GM12878 (cell line): Measurements from ENCODE around the gene LASP1. TPM values are rescaled to one million over a fixed set of nuclear protein-coding genes. Genes with fewer than 3 reads are reported as not detected.

Experiments
- ATAC-seq: fragments of 200-7000 bp; cut with Tn5 transposase; 3 replicates; pipeline ENCODE4 v1.9.1; 2020; ENCODE audit warnings: mild to moderate bottlenecking, moderate library complexity
- BruUV-seq: library from RNA; stranded (reverse); fragments of 400-500 nt; replicated peaks from 2 replicates; lab custom pipeline; 2021; lab: Mats Ljungman, UMichigan
- CTCF ChIA-PET: fragments of 300-600 bp; sonication (Branson Sonifier 250); formaldehyde crosslinking; extraction: SDS; loops from one replicate; lab custom pipeline; 2021; ENCODE audit warnings: inconsistent platforms; lab: Yijun Ruan, JAX
- POLR2A ChIA-PET: fragments of 350-600 bp; formaldehyde crosslinking; extraction: SDS; loops from one replicate; lab custom pipeline; 2021; ENCODE audit warnings: inconsistent platforms; lab: Charles Lee
- RAD21 ChIA-PET: fragments of 300-600 bp; sonication (Branson Sonifier 250); formaldehyde crosslinking; loops from one replicate; lab custom pipeline; 2023; ENCODE audit warnings: antibody characterized with exemption; ENCODE audit not compliant: unreplicated experiment; lab: Charles Lee
- SMC1A ChIA-PET: fragments of 300-600 bp; sonication (Branson Sonifier 250); formaldehyde crosslinking; loops from one replicate; lab custom pipeline; 2023; ENCODE audit not compliant: unreplicated experiment, uncharacterized antibody; lab: Charles Lee
- DNase-seq: peaks from one replicate; pipeline ENCODE4 v3.0.0-alpha.2; 2011; ENCODE audit warnings: low read depth, low spot score
- FAIRE-seq: peaks from 3 replicates; lab custom pipeline; 2011; peaks lifted over from hg19 to GRCh38; lab: Jason Lieb, UNC
- H2AFZ ChIP-seq: 2 replicates; pipeline ENCODE4 v1.6.0; 2011; ENCODE audit warnings: low read depth, low read length, control low read depth; ENCODE audit not compliant: control insufficient read depth
- H3K27ac ChIP-seq: 2 replicates; pipeline ENCODE4 v1.5.1; 2011; ENCODE audit warnings: control low read depth; ENCODE audit not compliant: control insufficient read depth, insufficient read depth
- H3K27me3 ChIP-seq, 2 experiments: replicated peaks in 1 of 2; 2 replicates each; pipeline versions ENCODE4 v1.6.0 to v1.6.1; 2011; ENCODE audit warnings: low read length in 1 of 2; ENCODE audit not compliant: control insufficient read depth in 2 of 2, insufficient read depth in 2 of 2
- H3K36me3 ChIP-seq, 2 experiments: 2 replicates each; pipeline ENCODE4 v1.5.1; 2011; ENCODE audit warnings: low read length in 1 of 2; ENCODE audit not compliant: control insufficient read depth in 2 of 2, insufficient read depth in 2 of 2
- H3K4me1 ChIP-seq: 2 replicates; pipeline ENCODE4 v1.6.1; 2011; ENCODE audit warnings: mild to moderate bottlenecking, low read length, moderate library complexity, mixed read lengths; ENCODE audit not compliant: control insufficient read depth, insufficient read depth
- H3K4me2 ChIP-seq: 2 replicates; pipeline ENCODE4 v1.6.0; 2011; ENCODE audit warnings: control low read depth; ENCODE audit not compliant: control insufficient read depth, insufficient read depth
- H3K4me3 ChIP-seq: fragments of 200-600 bp; sonication (generic); 2 replicates; pipeline ENCODE4 v1.5.1; 2016
- H3K79me2 ChIP-seq: 2 replicates; pipeline ENCODE4 v1.6.0; 2011; ENCODE audit warnings: low read length; ENCODE audit not compliant: control insufficient read depth, insufficient read depth
- H3K9ac ChIP-seq: 2 replicates; pipeline ENCODE4 v1.8.0; 2011; ENCODE audit warnings: low read length, control low read depth, mixed read lengths; ENCODE audit not compliant: control insufficient read depth, insufficient read depth
- H3K9me3 ChIP-seq: replicated peaks from 3 replicates; pipeline ENCODE4 v1.5.1; 2011; ENCODE audit warnings: mild to moderate bottlenecking, low read length; ENCODE audit not compliant: control insufficient read depth, insufficient read depth
- H4K20me1 ChIP-seq: 2 replicates; pipeline ENCODE4 v1.6.0; 2011; ENCODE audit not compliant: control insufficient read depth, insufficient read depth
- BRCA1 ChIP-seq: IDR thresholded peaks from 2 replicates; pipeline ENCODE4 v1.6.1; 2011; ENCODE audit warnings: low read depth, low read length, improper control_type of control experiment
- CBX5 ChIP-seq: sonication (generic); IDR thresholded peaks from 2 replicates; pipeline ENCODE4 v1.6.1; 2016; ENCODE audit warnings: low read depth, moderate library complexity, mild to moderate bottlenecking, inconsistent platforms
- EP300 ChIP-seq, 2 experiments: fragments of 150-350 bp in 1 of 2; IDR thresholded peaks; 2 replicates each; pipeline ENCODE4 v1.6.1; 2011 to 2012; ENCODE audit warnings: low read depth in 2 of 2, low read length in 2 of 2, borderline replicate concordance in 1 of 2, improper control_type of control experiment in 1 of 2, inconsistent platforms in 1 of 2; ENCODE audit not compliant: control insufficient read depth in 1 of 2
- IKZF2 ChIP-seq, 2 experiments: fragments of 450-650 bp; IDR thresholded peaks; 2 replicates each; pipeline ENCODE4 v1.6.1; 2017; ENCODE audit warnings: mild to moderate bottlenecking in 2 of 2, moderate library complexity in 2 of 2
- MEF2B ChIP-seq: fragments of 450-650 bp; IDR thresholded peaks from 2 replicates; pipeline ENCODE4 v1.6.1; 2018; ENCODE audit warnings: mild to moderate bottlenecking, moderate library complexity; ENCODE audit not compliant: partially characterized antibody, poor library complexity, severe bottlenecking
- NFIC ChIP-seq: IDR thresholded peaks from 2 replicates; pipeline ENCODE4 v1.6.1; 2012; ENCODE audit warnings: low read depth, mild to moderate bottlenecking, inconsistent platforms, low read length, moderate library complexity
- SMAD5 ChIP-seq: IDR thresholded peaks from 2 replicates; pipeline ENCODE4 v1.6.1; 2016; ENCODE audit warnings: antibody characterized with exemption, low read depth
- TCF3 ChIP-seq: IDR thresholded peaks from 2 replicates; pipeline ENCODE4 v1.6.1; 2012; ENCODE audit warnings: low read depth, mild to moderate bottlenecking, low read length, borderline replicate concordance; ENCODE audit not compliant: insufficient read depth
- ZNF24 ChIP-seq: fragments of 450-650 bp; IDR thresholded peaks from 2 replicates; pipeline ENCODE4 v1.6.1; 2017; ENCODE audit warnings: antibody characterized with exemption, mild to moderate bottlenecking
- WGBS: methylation state at CpG from one replicate; pipeline ENCODE4 v1.1.6; 2016; ENCODE audit warnings: low lambda C conversion rate; ENCODE audit not compliant: insufficient replicate concordance, insufficient coverage; ENCODE audit errors: missing lambda C conversion rate; 5-methylcytosine and 5-hydroxymethylcytosine counted together
- in situ Hi-C: fragments of 300-500 bp; cut with MboI; formaldehyde crosslinking; loops from 9 replicates; pipeline ENCODE4 v1.14.3; 2018; ENCODE audit warnings: mixed read lengths
- intact Hi-C: fragments of 100-400 bp; cut with micrococcal nuclease; formaldehyde crosslinking; loops from one replicate; pipeline ENCODE4 v1.14.2; 2022; ENCODE audit not compliant: unreplicated experiment
- polyA plus RNA-seq, 11 experiments: library from polyadenylated mRNA; depleted of rRNA in 4 of 11; unstranded in 6 of 11; stranded (reverse) in 5 of 11; fragments of >200 nt; fragmentation: Nextera tagmentation in 4 of 11; fragmentation: Illumina TruSeq in 1 of 11; extraction: Ambion mirVana in 4 of 11; extraction: Trizol in 1 of 11; gene quantifications; 1 replicate in 1 of 11; 2 replicates in 10 of 11; pipeline versions ENCODE4 v1.2.1 to v1.2.3, GENCODE V29; 2011 to 2016; ENCODE audit warnings: inconsistent platforms in 2 of 11, missing spikeins in 2 of 11, low read depth in 1 of 11
- total RNA-seq, 4 experiments: library from RNA; depleted of rRNA in 3 of 4; stranded (reverse); fragments of >200 nt in 3 of 4; fragmentation: Illumina TruSeq in 1 of 4; extraction: Trizol in 1 of 4; gene quantifications; 2 replicates each; pipeline versions ENCODE4 v1.2.1 to v1.2.3, GENCODE V29; 2013 to 2021
- TF ChIP-seq, protein P1 (sequence below): fragments of 450-650 bp; IDR thresholded peaks from 2 replicates; pipeline ENCODE4 v1.6.1; 2017; ENCODE audit warnings: antibody characterized with exemption, mild to moderate bottlenecking, moderate library complexity
- TF ChIP-seq, protein P2 (sequence below): fragments of 450-650 bp; IDR thresholded peaks from 2 replicates; pipeline ENCODE4 v1.6.1; 2016; ENCODE audit warnings: mild to moderate bottlenecking, moderate library complexity, borderline replicate concordance
- TF ChIP-seq, protein P3 (sequence below): fragments of 450-650 bp; IDR thresholded peaks from 2 replicates; pipeline ENCODE4 v1.6.1; 2017; ENCODE audit warnings: mild to moderate bottlenecking, low read depth, inconsistent platforms; ENCODE audit not compliant: poor library complexity, severe bottlenecking

The LASP1 gene
- total and polyA plus RNA-seq, 10 of the 15 experiments (the other 5 are each of a cell fraction or from before 2014, with no cell fraction given) = 21.0 to 114 (median 59.3) TPM

DNA sequence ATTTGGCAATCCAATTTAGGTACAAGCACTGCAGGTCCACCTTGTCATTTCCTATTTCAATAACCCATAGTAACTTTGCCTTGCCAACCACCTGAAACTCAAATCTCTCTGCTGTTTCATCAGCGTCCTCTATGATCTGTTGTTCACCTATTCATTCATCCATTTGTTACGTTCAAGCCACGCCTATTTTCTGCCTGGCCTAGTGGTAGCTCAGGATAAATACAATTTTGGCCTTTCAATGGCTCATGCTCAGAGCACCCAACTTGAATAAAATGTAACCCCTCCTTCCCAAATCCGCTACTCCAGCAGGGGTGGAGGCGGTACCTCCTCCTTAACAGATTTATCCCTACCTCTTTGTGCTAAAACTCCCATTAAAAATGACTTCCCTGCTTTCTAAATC is 100.9 kb downstream of the LASP1 start:
- Histone ChIP-seq H3K27ac (no peak overlapping the region), H3K27me3 (no peaks in the 10 kb centered on the region; a peak in 1 of 4 replicates), H3K9ac (no peak overlapping the region), H3K4me2 (no peak overlapping the region)
- no TSS peak for BruUV-seq
- TF ChIP-seq, protein P1, sequence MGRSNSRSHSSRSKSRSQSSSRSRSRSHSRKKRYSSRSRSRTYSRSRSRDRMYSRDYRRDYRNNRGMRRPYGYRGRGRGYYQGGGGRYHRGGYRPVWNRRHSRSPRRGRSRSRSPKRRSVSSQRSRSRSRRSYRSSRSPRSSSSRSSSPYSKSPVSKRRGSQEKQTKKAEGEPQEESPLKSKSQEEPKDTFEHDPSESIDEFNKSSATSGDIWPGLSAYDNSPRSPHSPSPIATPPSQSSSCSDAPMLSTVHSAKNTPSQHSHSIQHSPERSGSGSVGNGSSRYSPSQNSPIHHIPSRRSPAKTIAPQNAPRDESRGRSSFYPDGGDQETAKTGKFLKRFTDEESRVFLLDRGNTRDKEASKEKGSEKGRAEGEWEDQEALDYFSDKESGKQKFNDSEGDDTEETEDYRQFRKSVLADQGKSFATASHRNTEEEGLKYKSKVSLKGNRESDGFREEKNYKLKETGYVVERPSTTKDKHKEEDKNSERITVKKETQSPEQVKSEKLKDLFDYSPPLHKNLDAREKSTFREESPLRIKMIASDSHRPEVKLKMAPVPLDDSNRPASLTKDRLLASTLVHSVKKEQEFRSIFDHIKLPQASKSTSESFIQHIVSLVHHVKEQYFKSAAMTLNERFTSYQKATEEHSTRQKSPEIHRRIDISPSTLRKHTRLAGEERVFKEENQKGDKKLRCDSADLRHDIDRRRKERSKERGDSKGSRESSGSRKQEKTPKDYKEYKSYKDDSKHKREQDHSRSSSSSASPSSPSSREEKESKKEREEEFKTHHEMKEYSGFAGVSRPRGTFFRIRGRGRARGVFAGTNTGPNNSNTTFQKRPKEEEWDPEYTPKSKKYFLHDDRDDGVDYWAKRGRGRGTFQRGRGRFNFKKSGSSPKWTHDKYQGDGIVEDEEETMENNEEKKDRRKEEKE = no peak
- TF ChIP-seq, protein P2, sequence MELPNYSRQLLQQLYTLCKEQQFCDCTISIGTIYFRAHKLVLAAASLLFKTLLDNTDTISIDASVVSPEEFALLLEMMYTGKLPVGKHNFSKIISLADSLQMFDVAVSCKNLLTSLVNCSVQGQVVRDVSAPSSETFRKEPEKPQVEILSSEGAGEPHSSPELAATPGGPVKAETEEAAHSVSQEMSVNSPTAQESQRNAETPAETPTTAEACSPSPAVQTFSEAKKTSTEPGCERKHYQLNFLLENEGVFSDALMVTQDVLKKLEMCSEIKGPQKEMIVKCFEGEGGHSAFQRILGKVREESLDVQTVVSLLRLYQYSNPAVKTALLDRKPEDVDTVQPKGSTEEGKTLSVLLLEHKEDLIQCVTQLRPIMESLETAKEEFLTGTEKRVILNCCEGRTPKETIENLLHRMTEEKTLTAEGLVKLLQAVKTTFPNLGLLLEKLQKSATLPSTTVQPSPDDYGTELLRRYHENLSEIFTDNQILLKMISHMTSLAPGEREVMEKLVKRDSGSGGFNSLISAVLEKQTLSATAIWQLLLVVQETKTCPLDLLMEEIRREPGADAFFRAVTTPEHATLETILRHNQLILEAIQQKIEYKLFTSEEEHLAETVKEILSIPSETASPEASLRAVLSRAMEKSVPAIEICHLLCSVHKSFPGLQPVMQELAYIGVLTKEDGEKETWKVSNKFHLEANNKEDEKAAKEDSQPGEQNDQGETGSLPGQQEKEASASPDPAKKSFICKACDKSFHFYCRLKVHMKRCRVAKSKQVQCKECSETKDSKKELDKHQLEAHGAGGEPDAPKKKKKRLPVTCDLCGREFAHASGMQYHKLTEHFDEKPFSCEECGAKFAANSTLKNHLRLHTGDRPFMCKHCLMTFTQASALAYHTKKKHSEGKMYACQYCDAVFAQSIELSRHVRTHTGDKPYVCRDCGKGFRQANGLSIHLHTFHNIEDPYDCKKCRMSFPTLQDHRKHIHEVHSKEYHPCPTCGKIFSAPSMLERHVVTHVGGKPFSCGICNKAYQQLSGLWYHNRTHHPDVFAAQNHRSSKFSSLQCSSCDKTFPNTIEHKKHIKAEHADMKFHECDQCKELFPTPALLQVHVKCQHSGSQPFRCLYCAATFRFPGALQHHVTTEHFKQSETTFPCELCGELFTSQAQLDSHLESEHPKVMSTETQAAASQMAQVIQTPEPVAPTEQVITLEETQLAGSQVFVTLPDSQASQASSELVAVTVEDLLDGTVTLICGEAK = no peak
- TF ChIP-seq NFIC = no peak
- no peak for TF ChIP-seq ZNF24
- TF ChIP-seq, protein P3, sequence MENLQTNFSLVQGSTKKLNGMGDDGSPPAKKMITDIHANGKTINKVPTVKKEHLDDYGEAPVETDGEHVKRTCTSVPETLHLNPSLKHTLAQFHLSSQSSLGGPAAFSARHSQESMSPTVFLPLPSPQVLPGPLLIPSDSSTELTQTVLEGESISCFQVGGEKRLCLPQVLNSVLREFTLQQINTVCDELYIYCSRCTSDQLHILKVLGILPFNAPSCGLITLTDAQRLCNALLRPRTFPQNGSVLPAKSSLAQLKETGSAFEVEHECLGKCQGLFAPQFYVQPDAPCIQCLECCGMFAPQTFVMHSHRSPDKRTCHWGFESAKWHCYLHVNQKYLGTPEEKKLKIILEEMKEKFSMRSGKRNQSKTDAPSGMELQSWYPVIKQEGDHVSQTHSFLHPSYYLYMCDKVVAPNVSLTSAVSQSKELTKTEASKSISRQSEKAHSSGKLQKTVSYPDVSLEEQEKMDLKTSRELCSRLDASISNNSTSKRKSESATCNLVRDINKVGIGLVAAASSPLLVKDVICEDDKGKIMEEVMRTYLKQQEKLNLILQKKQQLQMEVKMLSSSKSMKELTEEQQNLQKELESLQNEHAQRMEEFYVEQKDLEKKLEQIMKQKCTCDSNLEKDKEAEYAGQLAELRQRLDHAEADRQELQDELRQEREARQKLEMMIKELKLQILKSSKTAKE = no peak
- no peak for TF ChIP-seq IKZF2 (IDR thresholded peaks at IDR 0.05)
- TF ChIP-seq EP300 (IDR thresholded peaks at IDR 0.05; ENCODE audit: borderline replicate concordance in 1 of 2, control insufficient read depth in 1 of 2, low read depth in 2 of 2, low read length in 2 of 2) = no peak
- TF ChIP-seq SMAD5 = no peak
- TF ChIP-seq BRCA1 = no peak
- no peak for TF ChIP-seq CBX5
- TF ChIP-seq TCF3 = no peak
- TF ChIP-seq MEF2B = no peak
- TF ChIP-seq, all 136 proteins: peak for 0
- Histone ChIP-seq H3K4me1 (no peaks in the 10 kb centered on the region), H2AFZ (no peak overlapping the region), H3K9me3 (no peaks in the 10 kb centered on the region), H3K79me2 (no peaks in the 10 kb centered on the region), H3K4me3 (no peak overlapping the region), H4K20me1 (no peaks in the 10 kb centered on the region), H3K36me3 (no peaks in the 10 kb centered on the region)
- WGBS = 51% methylated on average over 5 of the region's 5 CpGs
- FAIRE-seq (no peak), ATAC-seq (no peak), DNase-seq (no peak)
- in situ Hi-C loops = no loop called here
- ChIA-PET RAD21 (interaction anchor here (0.6 kb wide), 1 partner anchor 182 kb away, joined by 3 read pairs; no protein-coding TSS in a partner anchor), SMC1A (no interaction called here), POLR2A (interaction anchor here (0.6 kb wide), 1 partner anchor 221 kb away, joined by 3 read pairs; no protein-coding TSS in a partner anchor), CTCF (interaction anchor here (2.8 kb wide), 1 partner anchor 12 kb away, joined by 11 read pairs; no protein-coding TSS in a partner anchor)
- intact Hi-C loops = no loop called here
